ENCODE results near the gene FAM98B.

DNA sequence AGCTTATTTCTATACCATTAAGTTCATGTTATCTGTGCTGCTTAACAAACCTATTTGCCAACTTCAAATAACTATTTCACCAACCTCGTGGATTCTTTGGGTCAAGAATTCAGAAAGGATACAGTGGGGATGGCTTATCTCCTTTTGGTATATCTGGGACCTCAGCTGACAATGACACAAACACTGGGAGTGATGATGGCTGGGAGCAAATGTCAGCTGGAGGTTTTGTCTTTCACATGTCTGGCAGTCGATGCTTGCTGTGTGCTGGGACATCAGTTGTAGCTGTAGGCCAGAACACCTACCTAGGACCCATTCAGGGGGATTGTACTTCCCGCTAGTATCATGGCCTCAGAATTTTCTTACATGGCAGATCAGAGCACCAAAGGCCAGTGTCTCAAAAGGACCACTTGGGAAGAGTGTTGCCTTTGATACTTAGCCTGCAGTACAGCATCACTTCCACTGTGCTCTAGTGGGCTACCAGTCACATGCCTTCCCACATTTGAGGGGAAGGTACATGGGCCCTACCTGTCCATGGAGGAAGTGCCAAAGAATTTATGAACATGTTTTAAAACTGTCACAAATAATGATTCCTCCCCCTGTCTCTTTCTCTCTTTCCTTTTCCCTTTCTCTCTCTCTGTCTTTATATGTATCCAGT lies 23.7 kb upstream of the FAM98B start:
- no peak for TF ChIP-seq CTCF (IDR thresholded peaks at IDR 0.05)
- no peak for TF ChIP-seq POLR2A (IDR thresholded peaks at IDR 0.05)
